ENCODE results near the gene HELZ2.

Gene HELZ2

DNA sequence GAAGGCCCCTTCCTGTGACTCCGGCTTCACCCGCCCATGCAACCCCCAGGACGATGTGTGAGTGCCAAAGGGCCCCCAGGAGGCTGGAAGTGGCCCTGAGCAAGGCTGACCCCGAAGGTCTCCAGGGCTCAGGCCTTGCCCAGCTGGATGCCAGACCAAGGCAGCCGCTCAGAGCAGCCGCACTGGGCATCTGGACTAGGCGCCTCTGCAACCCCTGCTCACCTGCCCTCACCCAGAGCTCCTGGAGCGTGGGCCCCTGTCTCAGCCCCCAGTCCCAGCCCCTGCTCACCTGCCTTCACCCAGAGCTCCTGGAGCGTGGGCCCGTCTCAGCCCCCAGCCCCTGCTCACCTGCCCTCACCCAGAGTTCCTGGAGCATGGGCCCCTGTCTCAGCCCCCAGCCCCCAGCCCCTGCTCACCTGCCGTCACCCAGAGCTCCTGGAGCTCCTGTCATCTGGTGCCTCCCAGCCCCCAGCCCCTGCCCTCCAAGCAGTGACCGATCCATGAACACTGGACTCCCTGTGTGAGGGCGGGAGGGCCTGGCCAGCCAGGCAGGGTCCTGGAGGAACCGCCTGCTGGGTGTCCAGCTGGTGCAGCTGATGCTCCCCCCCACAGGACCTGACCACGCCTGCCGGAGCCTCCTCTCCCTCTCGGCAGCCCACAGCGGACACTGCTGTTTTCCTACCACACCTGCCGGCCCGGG, 27.6 kb downstream of the HELZ2 start:
- ChIA-PET CTCF (interaction anchor here (0.6 to 1.0 kb wide), 2 partner anchors 8 to 260 kb away, joined by 3 read pairs; no protein-coding TSS in a partner anchor), POLR2A (interaction anchor here (0.7 to 1.1 kb wide), 2 partner anchors 23 to 26 kb away, joined by 3 to 5 read pairs; partner anchors contain the start of gene PPDPF)
- no peak for TF ChIP-seq LEF1 (IDR thresholded peaks at IDR 0.05; ENCODE audit: borderline replicate concordance)
- TF ChIP-seq BHLHE40 (IDR thresholded peaks at IDR 0.05; ENCODE audit: borderline replicate concordance) = no peak
- TF ChIP-seq CTBP1 (IDR thresholded peaks at IDR 0.05; ENCODE audit: borderline replicate concordance) = no peak
- TF ChIP-seq SP1 (IDR thresholded peaks at IDR 0.05) = no peak
- no peak for TF ChIP-seq HDGF (IDR thresholded peaks at IDR 0.05; ENCODE audit: borderline replicate concordance)
- TF ChIP-seq FOXM1 (IDR thresholded peaks at IDR 0.05; ENCODE audit: borderline replicate concordance) = no peak
- TF ChIP-seq ZNF384 (IDR thresholded peaks at IDR 0.05) = no peak
- TF ChIP-seq ELF4 (IDR thresholded peaks at IDR 0.05) = no peak
- TF ChIP-seq L3MBTL2 (conservative IDR thresholded peaks at IDR 0.05) = no peak
- no peak for TF ChIP-seq TARDBP (IDR thresholded peaks at IDR 0.05)
- no peak for TF ChIP-seq SUZ12 (IDR thresholded peaks at IDR 0.05)
- TF ChIP-seq FOXA1 (IDR thresholded peaks at IDR 0.05) = no peak
- no peak for TF ChIP-seq NFRKB (IDR thresholded peaks at IDR 0.05)
- no peak for TF ChIP-seq FOXK2 (IDR thresholded peaks at IDR 0.05)
- no peak for TF ChIP-seq ARNT (IDR thresholded peaks at IDR 0.05)
- TF ChIP-seq PKNOX1 (IDR thresholded peaks at IDR 0.05) = no peak
- DNase-seq (ENCODE audit: extremely low spot score) = no peak

DNA sequence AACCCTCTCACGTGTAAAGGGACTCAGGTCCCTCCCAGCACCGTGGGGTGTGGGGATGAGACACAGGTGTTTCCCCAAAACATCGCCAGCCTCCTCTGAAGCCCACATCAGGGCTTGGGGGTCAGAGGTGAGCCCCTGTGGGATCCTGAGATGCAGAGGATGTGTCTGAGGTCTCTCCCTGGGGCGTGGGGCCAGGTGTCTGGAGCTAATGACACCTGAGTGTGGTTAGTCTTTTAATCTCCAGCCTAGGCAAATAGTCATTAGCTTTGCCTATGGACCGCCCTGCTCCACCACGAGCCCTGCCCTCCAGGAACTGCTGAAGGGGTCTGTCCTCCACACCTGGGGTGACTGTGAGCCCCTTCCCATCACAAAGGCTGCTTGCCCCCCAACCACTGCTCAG, 28.2 kb downstream of the HELZ2 start:
- ChIA-PET CTCF (interaction anchor here (0.9 to 1.0 kb wide), 2 partner anchors 8 to 435 kb away, joined by 3 to 4 read pairs; partner anchors contain the start of gene PRPF6), POLR2A (interaction anchor here (0.7 kb wide), 1 partner anchor 23 kb away, joined by 3 read pairs; no protein-coding TSS in a partner anchor)
- TF ChIP-seq LEF1 (IDR thresholded peaks at IDR 0.05; ENCODE audit: borderline replicate concordance) (no peak), SP1 (IDR thresholded peaks at IDR 0.05) (no peak), SUZ12 (IDR thresholded peaks at IDR 0.05) (no peak), CTBP1 (IDR thresholded peaks at IDR 0.05; ENCODE audit: borderline replicate concordance) (no peak), PKNOX1 (IDR thresholded peaks at IDR 0.05) (no peak), NFRKB (IDR thresholded peaks at IDR 0.05) (no peak), TARDBP (IDR thresholded peaks at IDR 0.05) (no peak), L3MBTL2 (conservative IDR thresholded peaks at IDR 0.05) (no peak), HDGF (IDR thresholded peaks at IDR 0.05; ENCODE audit: borderline replicate concordance) (no peak), ZNF384 (IDR thresholded peaks at IDR 0.05) (no peak), BHLHE40 (IDR thresholded peaks at IDR 0.05; ENCODE audit: borderline replicate concordance) (no peak), ARNT (IDR thresholded peaks at IDR 0.05) (no peak), FOXA1 (IDR thresholded peaks at IDR 0.05) (no peak), FOXM1 (IDR thresholded peaks at IDR 0.05; ENCODE audit: borderline replicate concordance) (no peak), ELF4 (IDR thresholded peaks at IDR 0.05) (no peak), FOXK2 (IDR thresholded peaks at IDR 0.05) (no peak)
- no peak for DNase-seq (ENCODE audit: extremely low spot score)

DNA sequence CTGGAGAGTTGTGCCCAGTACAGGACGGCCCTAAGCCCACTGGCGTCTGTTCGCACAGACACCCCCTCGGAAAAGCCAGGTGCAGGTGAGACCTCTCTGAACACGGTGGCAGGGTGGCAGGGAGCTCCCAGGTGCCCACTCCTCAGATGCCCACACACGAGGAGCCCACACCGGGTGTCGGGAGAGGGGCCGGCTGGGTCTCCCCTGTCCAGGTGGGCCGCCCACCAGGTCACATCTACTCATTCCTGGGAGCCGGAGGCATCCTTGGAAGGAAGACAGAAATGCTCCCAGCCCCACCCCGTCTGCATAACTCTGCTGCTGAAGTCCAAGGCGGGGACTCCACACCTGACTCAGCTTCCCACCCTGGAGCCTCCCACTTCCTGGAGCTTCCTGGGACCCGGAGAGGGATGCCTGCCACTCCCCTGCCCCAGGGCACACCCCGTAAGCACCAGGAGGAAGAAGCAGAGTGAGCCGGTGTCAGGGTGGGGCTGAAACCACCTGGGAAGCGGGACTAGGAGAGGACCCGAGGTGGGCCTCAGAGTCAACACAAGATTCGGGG, 29.0 kb downstream of the HELZ2 start:
- TF ChIP-seq L3MBTL2 (conservative IDR thresholded peaks at IDR 0.05) (no peak), CTBP1 (IDR thresholded peaks at IDR 0.05; ENCODE audit: borderline replicate concordance) (no peak), SP1 (IDR thresholded peaks at IDR 0.05) (no peak), SUZ12 (IDR thresholded peaks at IDR 0.05) (no peak), ELF4 (IDR thresholded peaks at IDR 0.05) (no peak), BHLHE40 (IDR thresholded peaks at IDR 0.05; ENCODE audit: borderline replicate concordance) (no peak), NFRKB (IDR thresholded peaks at IDR 0.05) (no peak)
- CTCF ChIA-PET = interaction anchor here (0.9 kb wide), 1 partner anchor 436 kb away, joined by 4 read pairs; the partner anchor contains the start of gene PRPF6
- no peak for DNase-seq (ENCODE audit: extremely low spot score)
- POLR2A ChIA-PET = no interaction called here

DNA sequence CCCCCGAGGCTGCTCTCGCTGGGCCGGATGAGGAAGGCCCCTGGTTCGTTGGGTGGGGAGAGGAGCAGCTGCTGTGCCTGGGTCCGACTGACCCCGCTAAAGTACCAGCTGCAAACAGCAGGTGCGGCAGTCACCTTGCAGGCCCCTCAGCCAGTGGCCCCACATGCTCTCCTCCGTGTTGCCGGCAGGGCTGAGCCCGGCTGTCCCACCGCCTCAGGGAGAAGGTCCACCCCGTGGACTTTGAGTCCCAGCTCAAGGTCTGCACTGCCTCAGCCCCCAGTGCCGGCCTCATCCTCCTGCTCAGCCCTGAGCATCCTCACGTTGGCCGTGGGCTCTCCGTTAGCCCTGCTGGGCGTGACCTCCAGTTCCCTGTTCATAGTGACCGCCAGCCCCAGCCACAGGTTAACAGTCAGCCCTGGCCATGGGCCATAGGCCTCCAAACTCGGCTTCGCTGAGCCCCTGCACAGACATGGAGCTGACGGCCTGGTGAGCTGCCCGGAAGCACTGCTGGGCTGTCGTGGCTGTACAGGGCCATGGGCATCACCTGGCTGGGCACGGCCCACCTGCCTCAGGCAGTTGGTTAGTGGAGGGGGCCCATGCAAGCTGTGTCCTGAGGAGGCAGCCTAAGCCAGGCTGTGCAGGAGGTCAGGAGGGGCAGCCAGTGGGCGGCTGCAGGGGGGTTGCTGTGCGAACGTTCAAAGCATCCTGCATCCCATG, 29.6 kb downstream of the HELZ2 start:
- CTCF ChIA-PET = no interaction called here
- TF ChIP-seq HDGF (IDR thresholded peaks at IDR 0.05; ENCODE audit: borderline replicate concordance) = no peak
- no peak for TF ChIP-seq FOXA1 (IDR thresholded peaks at IDR 0.05)
- TF ChIP-seq SP1 (IDR thresholded peaks at IDR 0.05) = no peak
- TF ChIP-seq NFRKB (IDR thresholded peaks at IDR 0.05) = no peak
- TF ChIP-seq L3MBTL2 (conservative IDR thresholded peaks at IDR 0.05) = no peak
- TF ChIP-seq FOXK2 (IDR thresholded peaks at IDR 0.05) = no peak
- TF ChIP-seq SUZ12 (IDR thresholded peaks at IDR 0.05) = no peak
- no peak for TF ChIP-seq ELF4 (IDR thresholded peaks at IDR 0.05)
- no peak for TF ChIP-seq PKNOX1 (IDR thresholded peaks at IDR 0.05)
- no peak for TF ChIP-seq ARNT (IDR thresholded peaks at IDR 0.05)
- POLR2A ChIA-PET = no interaction called here
- no peak for DNase-seq (ENCODE audit: extremely low spot score)

DNA sequence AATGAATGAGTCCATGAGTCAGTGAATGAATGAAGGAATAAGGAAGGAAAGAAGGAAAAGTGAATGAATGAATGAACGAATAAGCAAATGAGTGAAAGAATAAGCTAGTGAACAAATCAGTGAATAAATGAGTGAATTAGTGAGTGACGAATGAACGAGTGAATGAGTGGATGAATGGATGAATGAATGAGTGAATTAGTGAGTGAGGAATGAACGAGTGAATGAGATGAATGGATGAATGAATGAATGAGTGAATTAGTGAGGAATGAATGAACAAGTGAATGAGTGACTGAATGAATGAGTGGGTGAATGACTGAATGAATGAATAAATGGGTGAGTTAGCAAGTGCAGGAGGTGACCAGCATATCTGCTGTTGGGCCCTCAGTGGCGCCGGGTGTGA, 30.3 kb downstream of the HELZ2 start:
- CTCF ChIA-PET = no interaction called here
- POLR2A ChIA-PET = no interaction called here

More for the DNA sequence above, 30.3 kb downstream of the HELZ2 start:
- TF ChIP-seq BHLHE40 (IDR thresholded peaks at IDR 0.05; ENCODE audit: borderline replicate concordance) = no peak
- TF ChIP-seq PKNOX1 (IDR thresholded peaks at IDR 0.05) = no peak; the same call in 1 of the 2 replicates
- no peak for TF ChIP-seq FOXM1 (IDR thresholded peaks at IDR 0.05; ENCODE audit: borderline replicate concordance)
- TF ChIP-seq HDGF (IDR thresholded peaks at IDR 0.05; ENCODE audit: borderline replicate concordance) = no peak
- TF ChIP-seq ELF4 (IDR thresholded peaks at IDR 0.05) = no peak
- no peak for TF ChIP-seq LEF1 (IDR thresholded peaks at IDR 0.05; ENCODE audit: borderline replicate concordance)
- TF ChIP-seq FOXK2 (IDR thresholded peaks at IDR 0.05) = no peak
- no peak for TF ChIP-seq ZNF384 (IDR thresholded peaks at IDR 0.05)
- no peak for TF ChIP-seq SP1 (IDR thresholded peaks at IDR 0.05)
- TF ChIP-seq ARNT (IDR thresholded peaks at IDR 0.05) = no peak
- no peak for TF ChIP-seq CTBP1 (IDR thresholded peaks at IDR 0.05; ENCODE audit: borderline replicate concordance)
- no peak for TF ChIP-seq TARDBP (IDR thresholded peaks at IDR 0.05)
- TF ChIP-seq NFRKB (IDR thresholded peaks at IDR 0.05) = no peak
- no peak for TF ChIP-seq SUZ12 (IDR thresholded peaks at IDR 0.05)
- TF ChIP-seq FOXA1 (IDR thresholded peaks at IDR 0.05) = no peak
- no peak for TF ChIP-seq L3MBTL2 (conservative IDR thresholded peaks at IDR 0.05)
- DNase-seq (ENCODE audit: extremely low spot score) = no peak
